GM18499 (cell line): ENCODE data around the gene HPX.
A peak's percentile ranks its signal among the peaks of the same experiment; 100 is the strongest.
"Not testable (repeated sequence)": the region's sequence is repeated elsewhere in the genome, so short reads cannot be mapped to it uniquely, and the experiment has no call there.

Experiments used
- ATAC-seq: cut with Tn5 transposase; IDR thresholded peaks from one replicate; pipeline ENCODE4 v1.9.1; 2021; ENCODE audit warnings: moderate number of reproducible peaks; ENCODE audit not compliant: insufficient read depth, unreplicated experiment

Gene HPX

GRCh38 chr11:6393989-6394670 is 46.7 kb downstream of the HPX start:
- no peak for ATAC-seq

- not testable (repeated sequence) for ATAC-seq
Observed at GRCh38 chr11:6392251-6392650, 48.5 kb downstream of the HPX start.

- ATAC-seq: no peak
Observed at GRCh38 chr11:6391537-6392134, 49.2 kb downstream of the HPX start.

- no peak for ATAC-seq
Observed at GRCh38 chr11:6390718-6391469, 49.9 kb downstream of the HPX start.

GRCh38 chr11:6389905-6390717 is 50.7 kb downstream of the HPX start, which contains the start of gene SMPD1:
Gene SMPD1 (plus strand): TSS chr11:6390474. CDS start chr11:6390599, 125 bp downstream.
- ATAC-seq: peak; percentile 72

- ATAC-seq: no peak
Observed at GRCh38 chr11:6388748-6389147, 52.0 kb downstream of the HPX start.

GRCh38 chr11:6387811-6388599 is 52.8 kb downstream of the HPX start:
- ATAC-seq: no peak

- no peak for ATAC-seq
Observed at GRCh38 chr11:6385046-6385777, 55.6 kb downstream of the HPX start.
